ENCODE measurements around the gene RABGAP1. TPM values are rescaled to one million over a fixed set of nuclear protein-coding genes. Genes with fewer than 3 reads are reported as not detected.

Gene RABGAP1
- total RNA-seq, 1 experiment from 2014 or later: 55.4 TPM

- Histone ChIP-seq H3K4me1 (no peaks in the 10 kb centered on the region), H3K27me3 (replicated peaks; ENCODE audit: control insufficient read depth, insufficient read depth, low read length) (no peaks in the 10 kb centered on the region), H3K9me3 (no peaks in the 10 kb centered on the region), H3K4me3 (ENCODE audit: low read depth, low read length) (no peak overlapping the region), H3K36me3 (ENCODE audit: control insufficient read depth, insufficient read depth, low read length) (peaks cover 1% of the 10 kb centered on the region; the same call in 1 of the 2 replicates)
- POLR2A ChIA-PET: no interaction called here
- CTCF ChIA-PET: no interaction called here
- Mint-ChIP-seq H3K9me3 (ENCODE audit: unreplicated experiment) (no peaks in the 10 kb centered on the region), H3K27ac (ENCODE audit: unreplicated experiment) (no peak overlapping the region), H3K4me1 (ENCODE audit: low read depth, unreplicated experiment) (no peaks in the 10 kb centered on the region), H3K27me3 (ENCODE audit: insufficient read depth, unreplicated experiment) (no peaks in the 10 kb centered on the region), H3K4me3 (ENCODE audit: unreplicated experiment) (no peak overlapping the region), H3K36me3 (ENCODE audit: insufficient read depth, unreplicated experiment) (peaks cover 52% of the 10 kb centered on the region)
- no TSS peak for BruUV-seq (replicated peaks)
- DNase-seq: no peak
- intact Hi-C loops (cut with micrococcal nuclease; ENCODE audit: unreplicated experiment): no loop called here
- TF ChIP-seq CTCF (IDR thresholded peaks at IDR 0.05; ENCODE audit: insufficient read depth in 1 of 2, low read depth in 1 of 2, low read length in 1 of 2, severe bottlenecking in 1 of 2, unreplicated experiment in 1 of 2): no peak
Measured at GRCh38 chr9:122986010-122986409, 45.2 kb downstream of the RABGAP1 start.

GRCh38 chr9:122988141-122988540 lies 47.3 kb downstream of the RABGAP1 start:
- Mint-ChIP-seq H3K4me1 (ENCODE audit: low read depth, unreplicated experiment) (no peaks in the 10 kb centered on the region), H3K27ac (ENCODE audit: unreplicated experiment) (no peak overlapping the region), H3K9me3 (ENCODE audit: unreplicated experiment) (no peaks in the 10 kb centered on the region), H3K27me3 (ENCODE audit: insufficient read depth, unreplicated experiment) (no peaks in the 10 kb centered on the region), H3K36me3 (ENCODE audit: insufficient read depth, unreplicated experiment) (peaks cover 61% of the 10 kb centered on the region), H3K4me3 (ENCODE audit: unreplicated experiment) (no peak overlapping the region)
- Histone ChIP-seq H3K9me3 (no peaks in the 10 kb centered on the region), H3K4me1 (no peaks in the 10 kb centered on the region), H3K36me3 (ENCODE audit: control insufficient read depth, insufficient read depth, low read length) (peaks cover 1% of the 10 kb centered on the region; the same call in 1 of the 2 replicates), H3K4me3 (ENCODE audit: low read depth, low read length) (no peak overlapping the region), H3K27me3 (replicated peaks; ENCODE audit: control insufficient read depth, insufficient read depth, low read length) (no peaks in the 10 kb centered on the region)
- CTCF ChIA-PET: no interaction called here
- BruUV-seq (replicated peaks): no TSS peak
- no peak for DNase-seq
- POLR2A ChIA-PET: no interaction called here
- intact Hi-C loops (cut with micrococcal nuclease; ENCODE audit: unreplicated experiment): no loop called here
- no peak for TF ChIP-seq CTCF (IDR thresholded peaks at IDR 0.05; ENCODE audit: insufficient read depth in 1 of 2, low read depth in 1 of 2, low read length in 1 of 2, severe bottlenecking in 1 of 2, unreplicated experiment in 1 of 2)

- Mint-ChIP-seq H3K4me3 (ENCODE audit: unreplicated experiment) (no peak overlapping the region), H3K9me3 (ENCODE audit: unreplicated experiment) (no peaks in the 10 kb centered on the region), H3K27ac (ENCODE audit: unreplicated experiment) (no peak overlapping the region), H3K36me3 (ENCODE audit: insufficient read depth, unreplicated experiment) (peaks cover 61% of the 10 kb centered on the region), H3K4me1 (ENCODE audit: low read depth, unreplicated experiment) (no peaks in the 10 kb centered on the region), H3K27me3 (ENCODE audit: insufficient read depth, unreplicated experiment) (no peaks in the 10 kb centered on the region)
- Histone ChIP-seq H3K27me3 (replicated peaks; ENCODE audit: control insufficient read depth, insufficient read depth, low read length) (no peaks in the 10 kb centered on the region), H3K36me3 (ENCODE audit: control insufficient read depth, insufficient read depth, low read length) (peaks cover 1% of the 10 kb centered on the region; the same call in 1 of the 2 replicates), H3K4me3 (ENCODE audit: low read depth, low read length) (no peak overlapping the region), H3K9me3 (no peaks in the 10 kb centered on the region), H3K4me1 (no peaks in the 10 kb centered on the region)
- ChIA-PET CTCF (no interaction called here), POLR2A (no interaction called here)
- no peak for TF ChIP-seq CTCF (IDR thresholded peaks at IDR 0.05; ENCODE audit: insufficient read depth in 1 of 2, low read depth in 1 of 2, low read length in 1 of 2, severe bottlenecking in 1 of 2, unreplicated experiment in 1 of 2)
- intact Hi-C loops (cut with micrococcal nuclease; ENCODE audit: unreplicated experiment): no loop called here
- DNase-seq: no peak
- no TSS peak for BruUV-seq (replicated peaks)
Measured at GRCh38 chr9:122988920-122989621, 48.3 kb downstream of the RABGAP1 start.
